NCI-H1694 (cell line): ENCODE measurements around the gene CDCA4.
"Not testable (repeated sequence)": the region's sequence is repeated elsewhere in the genome, so short reads cannot be mapped to it uniquely, and the experiment has no call there.

Source experiments
- DNase-seq: peaks from one replicate; lab custom pipeline; 2025; lab: John Stamatoyannopoulos, UW

The CDCA4 gene

GRCh38 chr14:105058521-105059034 is 37.7 kb upstream of the CDCA4 start:
- DNase-seq: no peak

GRCh38 chr14:105056303-105056831 is 35.5 kb upstream of the CDCA4 start:
- DNase-seq: no peak

GRCh38 chr14:105055736-105056302 is 34.9 kb upstream of the CDCA4 start:
- DNase-seq: no peak

- no peak for DNase-seq
Measured at GRCh38 chr14:105055334-105055733, 34.5 kb upstream of the CDCA4 start.

GRCh38 chr14:105053996-105054395 is 33.1 kb upstream of the CDCA4 start:
- no peak for DNase-seq

- DNase-seq: no peak
Measured at GRCh38 chr14:105053421-105053820, 32.5 kb upstream of the CDCA4 start.

- no peak for DNase-seq
Measured at GRCh38 chr14:105052110-105052458, 31.2 kb upstream of the CDCA4 start.

GRCh38 chr14:105051182-105052109 is 30.6 kb upstream of the CDCA4 start:
- no peak for DNase-seq

- DNase-seq: peak; percentile 48
Measured at GRCh38 chr14:105050551-105050897, 29.6 kb upstream of the CDCA4 start.

GRCh38 chr14:105049753-105050550 is 29.1 kb upstream of the CDCA4 start:
- DNase-seq: no peak

- DNase-seq: no peak
Measured at GRCh38 chr14:105047283-105048016, 26.6 kb upstream of the CDCA4 start.

GRCh38 chr14:105046891-105047282 is 26.0 kb upstream of the CDCA4 start:
- no peak for DNase-seq

GRCh38 chr14:105045710-105046326 is 24.9 kb upstream of the CDCA4 start:
- DNase-seq: peak; percentile 93

GRCh38 chr14:105043641-105044040 is 22.8 kb upstream of the CDCA4 start:
- no peak for DNase-seq

- no peak for DNase-seq
Measured at GRCh38 chr14:105042813-105043212, 21.9 kb upstream of the CDCA4 start.

GRCh38 chr14:105041841-105042765 is 21.2 kb upstream of the CDCA4 start:
- DNase-seq: no peak

GRCh38 chr14:105039458-105040205 is 18.7 kb upstream of the CDCA4 start:
- DNase-seq: no peak

- not testable (repeated sequence) for DNase-seq
Measured at GRCh38 chr14:105035616-105036015, 14.7 kb upstream of the CDCA4 start.

- DNase-seq: no peak
Measured at GRCh38 chr14:105034315-105035039, 13.6 kb upstream of the CDCA4 start.
